Lower leg skin (tissue), 4 donors: Measurements from ENCODE around the gene FBLN2. TPM values are rescaled to one million over a fixed set of nuclear protein-coding genes. Genes with fewer than 3 reads are reported as not detected.

Experiments used
- DNase-seq, 2 donors: peaks; one replicate each; pipeline ENCODE4 v3.0.0-alpha.2; 2019; ENCODE audit warnings: low spot score in 2 of 2
- H3K4me3 ChIP-seq: fragments of 200-600 bp; sonication (generic); 2 replicates; pipeline ENCODE4 v1.5.1; 2017; ENCODE audit warnings: mild to moderate bottlenecking, low read depth; ENCODE audit not compliant: poor library complexity, severe bottlenecking
- POLR2A ChIP-seq, 2 donors: fragments of 450-650 bp; IDR thresholded peaks; one replicate each; pipeline ENCODE4 v1.6.1; 2016 to 2017; ENCODE audit warnings: antibody characterized with exemption in 2 of 2, mild to moderate bottlenecking in 1 of 2, moderate library complexity in 1 of 2
- WGBS, 2 donors: methylation state at CpG; one replicate each; pipeline ENCODE4 v1.1.5; 2018; 5-methylcytosine and 5-hydroxymethylcytosine counted together
- intact Hi-C: fragments of 100-400 bp; cut with DNase I; formaldehyde crosslinking; loops from one replicate; pipeline ENCODE4 v1.15.0; 2023; ENCODE audit warnings: low total_unique reads
- total RNA-seq, 4 donors: library from RNA; depleted of rRNA; stranded (reverse); fragments of >200 nt; gene quantifications; one replicate each; pipeline ENCODE4 v1.1.0, GENCODE V29; 2016
- TF ChIP-seq, protein P1 (sequence below), 3 donors: fragments of 450-650 bp; IDR thresholded peaks; one replicate each; pipeline ENCODE4 v1.5.1; 2016; ENCODE audit warnings: antibody characterized with exemption in 3 of 3, mild to moderate bottlenecking in 3 of 3, moderate library complexity in 2 of 3

Gene FBLN2
- total RNA-seq, 4 donors from 2014 or later = 40.1 to 153 (median 64.0) TPM

DNA sequence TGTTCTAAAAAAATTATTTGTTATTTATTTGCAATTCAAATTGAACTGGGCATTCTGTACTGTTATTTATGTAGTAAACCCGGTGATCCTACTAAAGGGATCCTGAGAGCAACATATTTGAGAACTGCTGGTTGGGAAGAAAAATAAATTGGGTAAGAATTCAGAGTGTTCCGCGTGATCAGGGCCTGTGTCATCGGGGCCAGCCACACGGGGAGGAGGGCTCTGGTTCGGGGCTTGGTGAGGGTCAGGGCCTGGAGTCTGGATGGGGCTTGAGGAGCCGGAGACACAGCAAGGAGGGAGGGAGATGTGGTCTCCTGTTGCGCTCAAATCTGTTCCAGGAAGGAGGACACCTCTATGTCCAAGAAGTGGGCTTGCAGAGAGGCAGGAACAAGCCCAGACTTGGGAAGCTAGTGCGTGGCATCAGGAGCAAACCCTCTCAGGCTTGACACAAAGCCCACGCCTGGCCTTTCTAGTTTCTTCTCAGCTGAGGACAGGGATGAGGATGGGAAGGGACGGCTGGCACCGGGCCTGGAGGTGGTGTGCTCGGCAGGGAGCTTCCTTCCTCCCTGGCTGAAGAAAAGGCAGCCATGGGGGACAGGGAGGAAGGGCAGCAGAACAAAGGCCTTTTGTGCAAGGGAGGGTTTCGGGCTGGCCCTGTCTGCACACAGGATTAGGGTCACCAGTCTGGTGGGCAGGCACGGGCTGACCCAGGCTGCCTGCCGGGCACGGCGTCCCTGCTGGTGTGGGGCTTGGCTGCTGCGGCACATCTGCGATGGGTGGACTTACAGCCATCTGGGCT lies 22.9 kb upstream of the FBLN2 start:
- intact Hi-C loops = no loop called here
- no peak overlapping the region for H3K4me3 ChIP-seq
- no peak for TF ChIP-seq POLR2A (IDR thresholded peaks at IDR 0.05)
- TF ChIP-seq, protein P1, sequence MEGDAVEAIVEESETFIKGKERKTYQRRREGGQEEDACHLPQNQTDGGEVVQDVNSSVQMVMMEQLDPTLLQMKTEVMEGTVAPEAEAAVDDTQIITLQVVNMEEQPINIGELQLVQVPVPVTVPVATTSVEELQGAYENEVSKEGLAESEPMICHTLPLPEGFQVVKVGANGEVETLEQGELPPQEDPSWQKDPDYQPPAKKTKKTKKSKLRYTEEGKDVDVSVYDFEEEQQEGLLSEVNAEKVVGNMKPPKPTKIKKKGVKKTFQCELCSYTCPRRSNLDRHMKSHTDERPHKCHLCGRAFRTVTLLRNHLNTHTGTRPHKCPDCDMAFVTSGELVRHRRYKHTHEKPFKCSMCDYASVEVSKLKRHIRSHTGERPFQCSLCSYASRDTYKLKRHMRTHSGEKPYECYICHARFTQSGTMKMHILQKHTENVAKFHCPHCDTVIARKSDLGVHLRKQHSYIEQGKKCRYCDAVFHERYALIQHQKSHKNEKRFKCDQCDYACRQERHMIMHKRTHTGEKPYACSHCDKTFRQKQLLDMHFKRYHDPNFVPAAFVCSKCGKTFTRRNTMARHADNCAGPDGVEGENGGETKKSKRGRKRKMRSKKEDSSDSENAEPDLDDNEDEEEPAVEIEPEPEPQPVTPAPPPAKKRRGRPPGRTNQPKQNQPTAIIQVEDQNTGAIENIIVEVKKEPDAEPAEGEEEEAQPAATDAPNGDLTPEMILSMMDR (IDR thresholded peaks at IDR 0.05) = no peak
- WGBS, 2 donors = 49 to 51% methylated on average over 20 of the region's 20 CpGs
- no peak for DNase-seq

DNA sequence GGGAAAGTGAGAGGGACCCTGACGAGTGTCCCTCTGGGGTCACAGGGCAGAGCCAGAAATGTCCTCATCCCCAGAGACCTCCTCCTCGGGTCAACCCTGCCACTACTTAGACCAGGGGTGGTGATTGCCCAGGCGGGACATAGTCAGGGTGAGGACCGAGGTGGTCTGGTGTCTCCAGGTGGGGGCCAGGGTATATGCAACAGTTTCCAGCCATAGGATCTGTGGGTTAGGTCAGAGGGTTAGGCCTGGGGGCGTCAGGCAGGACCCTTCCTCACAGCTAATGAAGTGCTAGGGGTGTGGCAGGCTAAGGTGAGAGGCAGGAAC lies 22.3 kb upstream of the FBLN2 start:
- no peak for TF ChIP-seq POLR2A (IDR thresholded peaks at IDR 0.05)
- TF ChIP-seq, protein P1 (IDR thresholded peaks at IDR 0.05) = no peak
- 71 to 86% methylated on average over 5 of the region's 5 CpGs for WGBS, 2 donors
- intact Hi-C loops = no loop called here
- DNase-seq = no peak
- no peak overlapping the region for H3K4me3 ChIP-seq

DNA sequence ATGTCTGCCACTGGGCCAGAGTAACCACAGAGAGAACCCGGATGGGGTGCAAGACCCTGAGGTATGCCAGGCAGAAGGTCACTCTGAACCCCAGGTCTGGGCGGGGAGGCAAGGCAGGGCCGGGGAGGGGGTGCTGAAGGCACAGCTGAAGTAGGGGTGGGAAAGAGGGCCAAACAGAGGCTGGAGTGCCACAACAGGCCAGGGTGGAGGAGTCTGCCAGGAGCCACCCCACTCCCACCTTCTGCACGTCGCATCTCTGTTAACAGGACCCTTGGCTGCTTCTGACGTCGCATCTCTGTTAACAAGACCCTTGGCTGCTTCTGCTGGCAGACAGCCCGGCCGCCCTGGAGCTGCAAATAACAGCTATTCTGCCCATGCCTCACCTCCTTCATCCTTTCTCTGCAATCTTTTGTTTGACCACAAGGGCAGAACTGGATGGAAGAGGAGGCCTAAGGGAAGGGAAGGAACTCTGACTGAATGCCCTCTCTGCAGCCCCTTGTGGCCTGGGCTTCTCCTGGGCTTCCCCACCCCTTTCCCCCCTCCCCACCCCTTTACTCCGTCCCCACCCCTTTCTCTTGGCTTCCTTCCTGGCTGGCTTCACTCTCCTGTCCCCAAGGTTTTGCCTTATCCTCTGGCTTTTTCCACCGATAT lies 20.6 kb upstream of the FBLN2 start:
- no peak for DNase-seq
- WGBS, 2 donors = 59 to 68% methylated on average over 11 of the region's 11 CpGs
- TF ChIP-seq, protein P1 (IDR thresholded peaks at IDR 0.05) = no peak
- no peak for TF ChIP-seq POLR2A (IDR thresholded peaks at IDR 0.05)
- intact Hi-C loops = no loop called here
- no peak overlapping the region for H3K4me3 ChIP-seq

DNA sequence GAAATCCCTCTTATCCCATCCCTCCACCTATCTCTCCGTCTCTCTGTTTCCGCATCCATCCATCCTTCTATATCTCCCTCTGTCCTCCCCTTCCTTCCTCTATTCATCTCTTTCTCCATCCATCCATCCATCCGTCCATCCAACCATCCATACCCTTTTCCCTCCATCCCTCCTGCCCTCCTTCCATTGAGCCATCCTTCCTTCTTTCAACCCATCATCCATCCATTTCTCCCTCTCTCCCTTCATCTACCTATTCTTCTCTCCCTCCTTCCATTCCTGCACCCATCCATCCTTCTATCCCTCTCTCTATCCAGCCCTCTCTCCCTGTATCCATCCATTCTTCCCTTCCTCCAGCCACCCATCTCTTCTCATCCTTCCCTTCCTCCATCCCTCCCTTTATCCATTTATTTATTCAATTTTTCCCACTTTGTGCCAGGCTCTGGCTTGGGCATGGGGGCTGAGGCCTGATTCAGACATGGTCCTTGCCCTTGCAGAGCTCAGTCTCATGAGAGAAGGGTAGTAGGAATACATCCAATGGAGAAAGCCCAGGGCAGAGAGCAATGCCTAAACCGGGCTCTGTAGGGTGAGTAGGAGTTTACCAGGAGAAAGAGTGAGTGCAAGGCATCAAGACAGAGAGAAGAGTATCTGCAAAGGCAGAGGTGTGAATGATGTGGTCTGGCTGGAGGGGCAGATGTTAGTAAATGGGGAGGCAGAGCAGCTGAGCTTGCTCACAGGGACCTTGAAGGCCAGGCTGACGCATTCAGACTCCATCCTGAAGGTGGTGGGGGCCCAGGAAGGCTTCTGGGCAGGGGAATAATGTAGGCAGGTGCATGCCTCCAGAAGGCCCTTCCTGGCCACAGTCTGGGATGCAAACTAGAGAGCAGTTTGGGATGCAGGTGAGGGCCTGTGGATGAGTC lies 19.5 kb upstream of the FBLN2 start:
- intact Hi-C loops = no loop called here
- no peak for DNase-seq
- H3K4me3 ChIP-seq = no peak overlapping the region
- WGBS, 2 donors = 85 to 90% methylated on average over 5 of the region's 5 CpGs
- TF ChIP-seq POLR2A (IDR thresholded peaks at IDR 0.05) = no peak
- TF ChIP-seq, protein P1 (IDR thresholded peaks at IDR 0.05) = no peak

DNA sequence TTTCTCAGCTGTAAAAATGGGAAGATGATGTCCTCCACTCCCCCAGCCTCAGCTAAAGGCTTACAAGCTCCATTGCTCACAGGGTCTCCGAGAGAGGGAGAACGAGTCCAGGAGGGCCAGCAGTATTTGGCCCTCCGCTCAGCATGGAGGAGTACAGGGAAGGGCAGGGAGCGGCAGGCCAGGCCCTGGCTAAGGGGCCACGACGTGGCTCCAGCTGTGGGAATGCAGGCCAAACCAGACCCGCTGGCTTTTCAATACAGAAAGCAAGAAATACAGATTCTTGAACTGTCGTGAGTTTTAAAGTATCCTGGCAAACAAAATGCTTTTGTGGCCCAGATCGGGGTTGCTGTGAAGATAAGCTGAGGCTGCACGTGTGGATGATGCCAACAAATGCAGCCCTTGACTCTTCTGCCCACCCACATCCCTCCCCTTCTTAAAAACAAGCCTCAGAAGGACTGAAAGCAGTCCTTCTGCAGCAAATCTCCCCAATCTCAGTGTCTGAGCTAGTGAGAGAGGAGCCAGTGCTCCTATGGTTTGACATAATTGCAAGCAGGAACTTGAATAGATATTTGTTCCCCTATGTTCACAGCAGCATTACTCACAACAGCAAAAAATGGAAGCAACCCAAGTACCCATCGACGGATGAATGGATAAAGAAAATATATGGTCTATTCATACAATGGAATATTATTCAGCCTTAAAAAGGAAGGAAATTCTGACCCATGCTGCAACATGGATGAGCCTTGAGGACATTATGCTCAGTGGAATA lies 18.5 kb upstream of the FBLN2 start:
- 52 to 59% methylated on average over 12 of the region's 12 CpGs for WGBS, 2 donors
- DNase-seq = no peak
- H3K4me3 ChIP-seq = no peak overlapping the region
- intact Hi-C loops = no loop called here
- TF ChIP-seq, protein P1 (IDR thresholded peaks at IDR 0.05) = no peak
- no peak for TF ChIP-seq POLR2A (IDR thresholded peaks at IDR 0.05)
